Fibroblast of skin of left quadriceps (primary cell): ENCODE measurements around the gene COL8A1.

Source experiments
- DNase-seq, 2 experiments: peaks; one replicate each; pipeline ENCODE4 v3.0.0-alpha.2; 2013; ENCODE audit warnings: low read depth in 2 of 2

COL8A1 gene

DNA sequence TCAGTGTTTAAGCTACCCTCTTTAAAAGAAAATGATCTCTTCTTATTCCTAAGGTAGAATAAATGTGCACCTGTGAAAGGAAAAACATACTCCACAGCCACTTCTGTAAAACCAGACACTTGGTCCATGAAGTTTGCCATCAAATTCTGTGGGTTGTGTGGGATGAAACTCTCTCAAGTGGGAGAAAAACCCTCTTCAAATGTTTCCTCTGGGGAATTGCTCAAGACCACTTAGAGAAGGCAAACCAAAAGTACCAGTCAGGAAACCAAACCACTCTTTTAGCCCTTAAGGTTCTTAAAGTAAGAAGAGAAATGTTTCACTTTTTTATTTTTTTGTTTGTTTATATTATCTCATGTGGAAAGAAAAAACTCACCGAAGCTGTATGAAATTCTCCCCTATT lies 1.2 kb downstream of the COL8A1 start:
- no peak for DNase-seq

DNA sequence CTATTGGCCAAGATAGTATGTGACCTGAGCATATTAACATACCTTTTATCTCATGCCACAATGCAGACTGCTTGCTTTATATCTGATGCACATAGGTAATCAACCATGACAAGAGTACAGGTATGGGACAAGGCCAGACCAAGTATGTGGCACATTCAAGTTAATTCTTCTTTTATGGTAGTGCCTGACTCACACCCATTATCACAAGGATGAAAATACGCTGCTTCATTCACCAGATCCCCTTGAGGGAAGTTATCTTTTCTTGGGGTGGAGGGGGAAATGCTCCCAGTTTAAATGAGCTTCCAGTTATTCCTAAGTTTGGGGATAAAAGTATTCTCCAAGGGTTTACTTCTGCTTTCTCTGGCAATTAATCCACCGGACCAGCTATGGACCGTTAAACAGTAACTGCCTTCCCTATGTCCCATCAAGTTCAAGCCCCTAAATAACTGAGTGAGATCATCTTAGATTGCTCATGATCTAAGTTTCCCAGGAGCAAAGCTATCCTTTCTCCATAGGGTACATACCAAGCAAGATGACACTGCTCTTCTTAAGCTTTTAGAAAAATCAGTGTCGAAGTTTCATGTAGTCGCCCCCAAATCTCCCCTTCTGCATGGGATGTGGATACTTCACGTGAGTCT lies 1.9 kb downstream of the COL8A1 start:
- no peak for DNase-seq

GRCh38 chr3:99641480-99641879 lies 3.1 kb downstream of the COL8A1 start:
- no peak for DNase-seq

- no peak for DNase-seq
Observed at GRCh38 chr3:99641982-99642381, 3.6 kb downstream of the COL8A1 start.

DNA sequence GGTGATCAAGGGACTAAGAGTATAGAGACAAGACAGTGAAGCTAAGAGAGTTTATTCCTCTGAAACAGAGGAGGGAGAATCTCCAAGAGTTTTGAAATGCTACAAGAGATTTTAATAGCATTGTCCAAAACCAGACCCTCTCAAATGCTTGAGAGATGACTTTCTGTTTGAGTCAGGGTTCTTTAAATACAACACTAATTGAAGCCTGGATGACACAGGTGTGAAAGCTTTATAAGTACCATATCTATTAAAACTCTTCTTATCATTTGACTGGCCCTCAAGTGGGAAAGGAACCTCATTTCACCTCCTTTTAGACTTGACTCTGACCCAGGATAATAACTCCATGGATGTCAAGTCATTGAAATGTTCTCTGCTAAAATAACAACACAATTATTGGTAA lies 5.6 kb downstream of the COL8A1 start:
- no peak for DNase-seq

- DNase-seq, result no peak
Observed at GRCh38 chr3:99644746-99645145, 6.4 kb downstream of the COL8A1 start.

DNA sequence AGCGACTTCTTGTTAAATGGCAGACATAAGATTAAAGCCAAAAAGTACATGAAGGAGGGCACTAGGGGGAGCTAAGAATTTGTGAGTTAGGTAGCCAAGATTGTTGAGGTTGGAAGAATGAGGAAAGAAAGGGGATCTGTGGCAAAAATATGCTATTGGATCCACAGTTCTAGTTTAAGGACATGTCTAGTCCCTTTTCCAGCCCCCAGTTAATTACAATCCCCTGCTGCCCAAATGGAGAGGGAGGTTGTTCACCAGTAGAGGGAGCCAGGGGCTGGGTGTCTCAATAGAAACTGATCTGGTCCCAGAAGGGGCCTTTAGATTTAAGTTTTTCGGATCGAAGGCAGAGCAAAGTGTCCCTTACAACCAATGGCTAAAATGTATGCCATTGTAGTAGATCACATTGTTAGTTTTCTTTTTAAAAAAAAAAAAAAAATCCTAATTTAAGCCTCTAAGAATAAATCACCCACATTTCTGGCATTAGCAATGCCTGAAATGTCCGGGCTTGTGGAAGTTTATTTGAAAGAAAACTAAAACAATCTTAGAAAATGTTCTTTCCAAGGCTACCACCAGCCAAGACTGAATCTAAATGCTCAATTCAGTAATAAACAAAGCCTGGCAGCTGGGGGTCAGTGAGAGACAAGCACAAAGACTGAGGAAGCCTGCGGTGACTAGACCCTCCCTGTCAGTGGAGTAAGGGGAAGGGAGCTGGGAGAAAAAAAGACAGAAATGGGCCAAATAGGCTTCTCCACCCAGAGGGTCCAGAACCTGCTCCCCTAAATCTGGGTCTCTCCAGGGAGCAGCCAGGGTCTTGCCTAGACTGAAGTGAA lies 7.1 kb downstream of the COL8A1 start:
- no peak for DNase-seq

DNA sequence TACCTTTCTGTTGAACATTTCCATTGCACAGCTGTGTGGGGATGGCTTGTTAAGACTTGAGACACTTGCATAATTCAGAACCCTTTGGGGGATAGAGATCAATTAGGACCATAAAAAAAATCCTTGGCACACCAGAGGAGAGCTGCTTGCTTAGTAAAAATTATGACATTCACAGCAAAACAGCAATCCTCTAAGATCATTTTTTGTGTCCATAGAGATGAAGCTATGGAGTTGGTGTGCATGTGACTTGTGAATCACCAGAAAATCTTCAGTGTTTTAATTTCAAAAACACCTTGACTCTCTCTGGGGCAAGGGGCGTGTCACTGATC lies 7.7 kb downstream of the COL8A1 start:
- DNase-seq, result no peak

- DNase-seq, result no peak
Observed at GRCh38 chr3:99647081-99647480, 8.7 kb downstream of the COL8A1 start.

DNA sequence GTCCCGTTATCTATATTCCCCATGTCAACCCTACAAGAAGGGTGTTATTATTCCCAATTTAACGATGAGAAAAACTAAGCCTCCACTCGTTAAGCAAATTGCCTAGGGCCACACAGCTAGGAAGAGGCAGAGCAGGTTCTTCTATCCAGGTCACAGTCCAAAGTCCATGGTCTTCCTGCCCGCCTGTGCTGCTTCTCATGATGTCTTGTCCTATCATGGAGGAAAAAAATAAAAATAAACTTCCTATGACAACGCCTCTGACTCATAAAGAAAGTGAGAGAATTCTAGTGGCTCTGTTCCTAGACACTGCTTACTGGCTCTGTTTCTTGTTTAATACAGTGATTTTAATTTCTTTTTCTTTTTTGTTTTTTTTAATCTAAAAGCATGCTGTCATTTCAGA lies 9.7 kb downstream of the COL8A1 start:
- DNase-seq, result no peak

DNA sequence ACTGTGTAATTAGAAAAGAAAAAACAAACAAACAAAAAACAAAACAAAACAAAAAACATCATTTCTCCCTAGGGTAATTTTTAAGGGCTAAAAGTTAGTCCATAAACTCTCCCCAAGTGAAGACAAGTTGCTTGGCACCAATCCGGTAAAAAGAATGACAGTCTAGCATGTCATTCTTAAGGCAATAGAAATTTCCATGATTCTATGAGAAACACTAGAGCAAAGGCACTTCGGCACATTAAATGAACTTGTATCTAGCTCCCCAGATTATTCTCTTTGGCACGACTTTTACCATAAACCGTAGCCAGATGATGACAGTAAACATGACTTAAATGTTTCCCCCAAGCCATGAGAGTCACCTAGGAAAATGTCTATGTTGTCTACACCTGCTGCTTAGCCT lies 10.1 kb downstream of the COL8A1 start:
- no peak for DNase-seq

- DNase-seq, result no peak
Observed at GRCh38 chr3:99651531-99651930, 13.1 kb downstream of the COL8A1 start.

DNA sequence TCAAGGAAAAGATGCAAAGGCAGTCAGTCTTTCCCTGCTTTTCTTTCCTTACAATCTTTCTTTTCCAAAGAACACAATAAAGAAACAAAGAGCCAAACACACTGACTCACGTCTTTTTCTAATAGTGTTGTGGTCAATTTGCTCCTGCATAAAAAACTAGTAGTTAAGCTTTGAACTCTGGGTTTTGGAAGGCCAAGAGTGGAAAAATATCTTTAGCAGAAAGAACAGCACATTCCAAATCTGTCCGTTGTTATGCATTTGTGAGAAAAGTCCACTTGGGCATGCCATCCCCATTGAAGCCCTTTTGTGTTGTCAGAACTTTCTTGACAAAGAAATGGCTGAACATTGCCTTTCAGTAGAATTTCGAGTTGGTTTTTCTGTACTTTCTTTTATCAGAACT lies 18.2 kb downstream of the COL8A1 start:
- no peak for DNase-seq

DNA sequence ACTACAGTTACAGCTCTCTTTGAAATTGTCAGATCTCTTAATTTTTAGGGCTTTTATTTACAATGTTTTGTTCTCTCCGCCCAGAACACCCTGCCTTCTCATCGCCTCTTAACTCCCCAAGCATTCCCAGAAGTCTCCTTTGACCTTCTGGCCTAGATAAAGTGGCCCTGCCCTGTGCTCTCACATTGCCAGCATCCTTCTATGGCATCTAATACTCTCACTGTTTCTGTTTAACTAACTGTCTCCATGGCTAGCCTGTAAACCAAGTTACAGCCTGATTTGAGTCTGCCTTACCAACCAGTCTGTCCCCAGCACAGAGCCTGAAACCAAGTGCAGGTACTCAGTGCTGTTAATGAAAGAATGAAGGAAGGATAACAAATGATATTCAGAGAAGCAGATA lies 19.9 kb downstream of the COL8A1 start:
- no peak for DNase-seq

GRCh38 chr3:99659032-99659431 lies 20.6 kb downstream of the COL8A1 start:
- DNase-seq, result peak; percentile 92 to 93

- DNase-seq, result no peak
Observed at GRCh38 chr3:99659951-99660350, 21.6 kb downstream of the COL8A1 start.

DNA sequence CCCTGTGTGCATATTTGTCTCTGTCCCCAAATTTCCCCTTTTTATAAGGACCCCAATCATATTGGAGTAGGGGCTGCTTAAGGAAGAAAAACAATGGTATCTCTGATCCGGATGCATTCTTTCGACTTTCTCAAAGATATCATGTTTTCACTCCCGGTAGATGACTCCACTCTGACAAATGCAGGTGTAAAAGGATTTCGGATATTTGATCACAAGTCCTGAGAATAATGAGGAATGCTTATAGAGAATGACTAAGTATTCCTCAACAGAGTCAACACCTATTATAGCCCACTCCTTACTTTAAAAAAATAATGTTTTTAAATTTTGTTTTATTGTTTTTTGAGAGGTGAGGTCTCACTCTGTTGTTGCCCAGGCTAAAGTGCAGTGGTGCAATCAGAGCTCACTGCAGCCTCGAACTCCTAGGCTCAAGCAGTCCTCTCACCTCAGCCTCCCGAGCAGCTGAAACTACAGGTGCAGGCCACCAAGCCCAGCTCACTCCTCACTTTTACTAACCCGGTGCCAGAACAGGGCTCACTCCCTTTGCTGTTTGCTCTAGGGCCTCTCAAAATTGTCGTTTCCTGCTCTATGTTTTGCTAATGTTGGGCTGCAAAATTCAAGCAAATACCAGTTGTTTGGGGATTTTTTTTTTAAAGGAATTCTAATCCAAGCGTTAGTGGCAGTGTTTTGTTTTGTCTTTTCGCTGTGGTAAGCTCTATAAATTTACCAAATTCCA lies 24.6 kb downstream of the COL8A1 start:
- no peak for DNase-seq

DNA sequence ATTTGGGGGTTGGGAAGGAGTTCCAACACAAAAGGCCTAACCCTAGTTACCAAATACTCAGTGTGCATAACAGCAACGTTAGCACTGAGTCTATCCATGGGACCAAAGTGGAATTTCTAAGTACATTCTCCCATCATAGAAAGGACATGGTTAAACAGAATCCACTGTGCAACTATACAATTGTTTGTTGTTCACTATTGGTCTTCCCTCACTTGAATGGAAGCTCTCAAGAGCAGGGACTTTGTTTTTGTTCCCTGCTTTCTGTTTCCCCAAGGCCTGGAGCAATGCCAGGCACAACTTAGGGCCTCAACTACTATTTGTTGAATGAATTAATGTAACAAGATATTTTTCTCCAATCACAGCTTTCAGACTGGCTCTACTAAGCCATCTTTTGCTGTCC lies 25.6 kb downstream of the COL8A1 start:
- DNase-seq, result no peak

DNA sequence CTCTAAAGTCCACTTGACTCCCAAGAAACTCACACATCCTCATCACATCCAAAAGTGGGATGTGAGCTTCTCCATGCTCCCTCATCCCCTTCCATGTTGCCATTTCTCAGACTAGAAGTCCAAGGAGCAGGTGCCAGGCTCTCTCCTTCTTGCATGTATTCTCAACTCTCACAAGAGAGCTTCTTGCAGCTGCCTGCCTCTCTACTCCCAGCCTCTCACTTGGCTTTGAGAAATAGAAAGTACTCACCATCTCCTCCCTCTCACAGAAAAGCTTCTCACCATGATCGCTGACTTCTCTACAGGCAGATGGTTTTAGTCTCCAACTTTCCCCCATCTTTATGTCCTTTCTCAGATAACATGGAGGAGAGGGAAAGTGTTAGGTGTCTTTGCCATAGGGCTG lies 26.6 kb downstream of the COL8A1 start:
- no peak for DNase-seq

DNA sequence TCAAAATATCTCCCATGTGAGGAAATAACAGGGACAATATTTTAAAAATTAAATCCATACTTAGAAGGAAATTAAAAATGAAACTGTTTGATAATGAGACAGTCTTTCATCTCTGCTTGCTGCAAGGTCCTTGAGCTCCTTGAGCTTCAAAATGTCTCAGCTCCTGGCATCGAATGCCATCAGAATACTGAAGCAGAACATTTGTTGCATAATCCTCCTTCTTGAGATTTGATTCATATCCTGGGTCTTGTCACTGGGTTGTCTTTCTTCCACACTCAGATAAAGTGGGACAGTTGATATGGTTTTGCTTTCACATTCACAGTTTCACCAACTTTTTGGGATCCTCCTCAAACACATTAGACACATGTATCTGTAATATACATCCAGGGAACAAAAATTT lies 27.8 kb downstream of the COL8A1 start:
- no peak for DNase-seq

GRCh38 chr3:99668044-99668443 lies 29.6 kb downstream of the COL8A1 start:
- no peak for DNase-seq

DNA sequence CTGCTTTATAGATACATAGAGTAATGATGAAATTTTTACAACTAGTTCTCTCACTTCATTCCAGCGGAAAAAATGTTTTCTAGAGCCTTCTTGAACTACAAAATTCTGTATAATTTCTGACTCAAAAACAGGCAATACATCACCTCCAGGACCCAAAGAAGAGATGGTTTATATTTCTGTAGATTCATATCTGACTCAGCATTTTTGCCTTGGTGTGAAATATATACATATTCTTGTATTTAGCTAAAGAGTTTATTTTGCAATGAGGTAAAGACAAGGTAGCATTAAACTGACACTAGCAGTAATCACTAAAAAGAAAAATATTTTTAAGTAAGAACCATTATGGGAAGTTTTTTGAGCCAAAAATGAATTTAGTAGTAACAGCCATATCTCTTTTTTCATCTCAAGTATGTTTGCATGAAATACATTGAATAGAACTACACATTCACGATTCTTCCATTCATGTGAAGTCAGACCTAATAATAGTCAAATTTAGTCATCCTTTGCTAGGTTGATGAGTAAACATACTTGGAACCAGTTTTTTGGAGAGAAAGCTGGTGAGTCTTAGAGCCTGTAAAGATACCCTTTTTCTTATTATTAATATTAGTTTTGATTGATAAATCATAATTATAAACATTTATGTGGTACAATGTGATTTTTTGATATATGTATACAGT lies 31.6 kb downstream of the COL8A1 start:
- no peak for DNase-seq
